HG03095 (cell line): ENCODE data around the gene TBC1D22A.
"Not testable (repeated sequence)": the region's sequence is repeated elsewhere in the genome, so short reads cannot be mapped to it uniquely, and the experiment has no call there.

Experiments
- ATAC-seq: cut with Tn5 transposase; IDR thresholded peaks from one replicate; pipeline ENCODE4 v1.9.1; 2021; ENCODE audit warnings: moderate library complexity; ENCODE audit not compliant: unreplicated experiment

The TBC1D22A gene

DNA sequence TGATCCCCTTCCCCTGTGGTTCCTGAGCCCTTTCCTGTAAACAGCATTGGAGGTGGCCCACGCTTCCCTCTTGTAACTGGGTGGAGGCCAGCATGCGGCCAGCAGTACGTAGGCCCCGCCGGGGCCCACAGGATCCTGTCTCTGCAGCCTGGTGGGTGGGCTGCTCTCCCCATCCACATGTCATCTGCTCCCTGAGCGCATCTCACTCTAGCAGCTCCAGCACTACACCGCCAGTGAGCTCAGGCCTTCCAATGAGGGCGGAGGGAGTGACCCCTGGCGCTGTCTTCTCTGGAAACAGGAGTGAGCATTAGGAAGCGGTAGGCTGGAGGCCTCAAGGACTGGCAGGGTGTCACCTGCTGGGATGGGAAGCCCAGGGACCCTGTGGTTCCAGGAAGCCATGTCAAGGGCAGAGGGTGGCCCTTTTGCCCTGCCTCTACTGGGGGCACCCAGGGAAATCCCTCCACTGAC, 363.9 kb downstream of the TBC1D22A start:
- ATAC-seq, result no peak

DNA sequence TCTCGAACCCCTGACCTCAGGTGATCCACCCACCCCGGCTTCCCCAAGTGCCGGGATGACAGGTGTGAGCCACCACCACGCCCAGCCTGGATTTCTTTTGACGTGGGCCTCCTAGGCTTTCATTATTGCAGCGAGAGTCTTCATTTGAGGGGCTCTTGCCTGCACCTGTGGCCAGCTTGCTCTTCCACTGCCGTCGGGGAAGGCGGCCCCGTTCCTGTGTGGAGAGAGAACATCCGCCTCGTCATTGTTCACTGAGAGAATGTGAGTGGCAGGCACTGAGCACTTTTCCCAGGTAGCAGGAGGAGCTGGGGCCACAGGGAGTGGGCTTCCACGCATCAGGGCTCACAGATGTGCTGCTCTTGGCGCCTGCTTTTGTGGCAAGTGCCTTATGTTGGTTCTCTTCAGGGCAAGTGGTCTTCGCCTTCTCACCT, 365.0 kb downstream of the TBC1D22A start:
- ATAC-seq, result no peak

DNA sequence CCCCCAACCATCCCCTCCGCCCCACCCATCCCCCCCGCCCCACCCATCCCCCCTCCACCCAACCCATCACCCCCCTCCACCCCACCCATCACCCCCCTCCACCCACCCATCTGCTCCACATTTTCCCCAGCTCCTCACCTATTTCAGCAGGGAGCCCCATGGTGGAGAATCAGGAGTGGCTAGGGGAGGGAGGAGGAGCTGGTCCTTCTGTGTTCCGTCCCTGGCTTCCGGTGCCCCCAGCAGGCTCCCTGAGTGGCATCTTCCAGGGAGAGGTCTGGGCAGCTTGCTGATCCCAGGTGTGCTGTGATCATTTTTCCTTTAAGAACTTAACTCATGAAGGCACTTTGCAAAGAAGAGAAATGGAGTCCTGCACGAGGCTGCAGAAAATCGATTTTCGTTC, 365.8 kb downstream of the TBC1D22A start:
- ATAC-seq, result no peak

GRCh38 chr22:47128622-47129215, 366.3 kb downstream of the TBC1D22A start:
- ATAC-seq, result no peak

DNA sequence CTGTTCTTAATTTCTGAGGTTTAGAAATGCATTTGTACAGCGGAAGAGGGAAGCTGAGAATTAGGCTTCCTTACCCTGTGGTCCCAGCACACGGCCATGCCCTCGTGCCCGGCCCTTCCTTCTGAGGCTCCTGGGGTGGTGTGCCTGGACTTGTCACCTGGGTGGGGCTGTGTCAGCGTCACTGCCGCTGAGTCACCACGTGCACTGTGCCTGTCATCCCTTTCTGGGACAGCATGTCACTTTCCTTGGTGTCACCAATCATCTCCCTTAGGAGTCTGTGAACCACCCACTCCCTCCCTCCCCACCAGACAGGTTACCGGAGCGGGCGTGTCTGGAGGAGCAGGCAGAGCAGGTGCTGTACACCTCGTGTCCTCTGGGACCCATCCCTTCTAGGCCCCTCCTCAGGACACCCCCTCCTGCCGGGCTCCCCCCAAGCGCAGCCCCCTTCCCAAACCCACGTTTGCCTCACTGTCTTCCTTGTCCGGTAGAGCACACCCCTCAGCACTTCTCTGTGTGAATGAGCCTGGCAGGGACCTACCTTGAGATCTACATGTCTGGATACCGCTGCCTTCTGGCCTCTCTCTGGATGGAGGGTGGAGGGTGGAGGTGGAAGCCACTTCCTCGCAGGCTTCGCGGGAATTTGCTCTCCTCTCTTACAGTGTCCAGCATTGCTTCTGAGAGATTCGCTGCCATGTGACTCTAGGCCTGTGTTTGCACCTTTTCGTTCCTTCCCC, 367.6 kb downstream of the TBC1D22A start:
- ATAC-seq, result no peak

GRCh38 chr22:47130883-47131631, 368.6 kb downstream of the TBC1D22A start:
- ATAC-seq, result no peak

DNA sequence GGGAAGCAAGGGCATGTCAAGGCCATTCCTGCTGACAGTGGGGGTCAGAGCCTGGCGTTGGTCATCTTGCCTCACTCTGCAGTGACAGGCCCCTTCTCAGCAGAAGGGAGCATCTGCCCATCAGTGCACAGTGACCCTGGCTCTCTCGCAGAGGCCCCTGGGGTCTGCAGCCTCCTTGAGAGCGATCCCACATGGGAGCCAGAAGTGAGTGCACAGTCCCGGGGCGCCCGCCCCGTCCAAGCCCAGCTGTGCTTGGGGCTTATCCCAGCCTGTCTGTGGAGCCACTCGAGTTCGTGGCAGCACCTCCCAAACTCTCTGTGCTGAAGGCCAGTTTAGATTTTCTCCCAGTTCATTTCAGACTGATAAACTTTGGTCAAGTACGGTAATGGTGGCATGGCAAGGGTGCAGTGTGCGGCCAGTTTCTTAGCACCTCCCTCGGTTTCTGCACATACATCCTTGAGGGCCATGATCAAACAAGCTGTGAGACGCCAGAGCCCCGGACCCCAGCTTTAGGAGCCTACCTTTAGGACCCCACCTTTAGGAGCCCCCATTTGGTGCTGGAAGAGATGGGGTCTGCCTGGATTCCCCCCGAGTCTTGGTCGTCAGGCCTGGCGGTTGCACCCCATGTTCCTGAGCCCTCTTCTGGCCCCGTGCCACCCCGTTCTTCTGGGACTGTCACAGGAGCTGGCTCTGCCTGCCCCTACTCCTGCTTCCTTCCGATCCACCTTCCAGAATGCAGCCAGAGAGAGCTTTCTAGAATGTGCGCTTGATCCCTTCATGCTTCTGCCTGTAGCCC, 369.4 kb downstream of the TBC1D22A start:
- no peak for ATAC-seq

GRCh38 chr22:47132428-47132825, 370.0 kb downstream of the TBC1D22A start:
- ATAC-seq, result no peak

- ATAC-seq, result no peak
Observed at GRCh38 chr22:47133061-47133969, 370.9 kb downstream of the TBC1D22A start.

DNA sequence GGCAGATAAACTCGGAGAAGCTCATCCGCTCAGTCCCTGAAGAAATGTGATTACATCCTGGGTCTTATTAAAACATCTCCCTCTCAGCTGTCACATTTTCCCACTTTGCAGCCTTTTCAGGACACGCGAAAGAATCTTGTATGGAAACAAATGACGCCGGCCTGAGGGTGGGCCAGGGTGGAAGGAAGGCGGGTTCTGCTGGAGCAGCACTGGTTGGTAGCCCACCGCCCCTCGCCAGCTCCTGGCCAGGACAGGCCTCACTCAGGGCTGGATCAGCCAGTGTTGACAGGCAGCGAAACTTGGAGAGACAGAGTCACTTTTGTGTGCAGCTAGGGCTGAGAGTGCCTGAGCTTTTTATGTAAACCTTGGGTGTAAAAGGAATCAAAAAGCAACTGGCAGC, 371.8 kb downstream of the TBC1D22A start:
- no peak for ATAC-seq

DNA sequence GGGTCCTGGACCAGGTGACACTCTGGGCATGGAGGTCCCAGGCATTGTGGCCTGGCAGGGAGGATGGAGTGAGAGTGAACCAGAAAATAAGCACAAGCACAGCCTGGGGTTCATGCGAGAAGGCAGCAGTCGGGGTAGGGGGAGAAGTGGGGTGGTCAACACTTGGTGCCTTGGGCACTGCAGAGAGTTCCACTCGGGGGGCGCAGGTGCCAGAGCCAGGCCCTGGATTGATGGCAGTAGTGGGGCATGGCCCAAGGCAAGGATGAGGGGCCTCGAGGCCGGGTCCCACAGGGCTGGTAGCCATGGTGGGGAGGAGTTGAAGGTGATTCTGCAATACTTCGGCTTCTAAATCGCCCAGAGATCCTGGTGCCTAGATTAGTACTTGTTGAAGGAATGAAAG, 372.9 kb downstream of the TBC1D22A start:
- ATAC-seq, result no peak

DNA sequence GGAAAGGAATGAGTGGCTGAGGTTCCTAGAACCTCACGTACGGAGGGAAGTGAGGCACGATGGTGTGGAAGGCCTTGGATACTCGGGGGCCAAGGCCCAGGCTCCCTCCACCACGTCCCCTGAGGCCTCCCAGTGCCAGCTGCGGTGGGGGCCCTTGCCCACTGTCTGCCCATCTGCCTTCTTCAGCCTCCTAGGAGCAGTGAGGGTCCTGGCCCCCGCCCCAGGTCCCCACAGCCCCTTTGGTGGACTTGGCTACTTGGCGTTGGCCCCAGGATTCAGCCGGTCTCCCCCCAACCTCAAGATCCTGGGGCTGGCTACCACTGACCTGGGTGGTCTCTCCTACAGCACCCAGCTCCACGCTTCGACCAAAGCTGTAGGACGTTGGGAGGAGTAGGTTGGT, 373.6 kb downstream of the TBC1D22A start:
- ATAC-seq, result no peak

GRCh38 chr22:47136671-47137070, 374.2 kb downstream of the TBC1D22A start:
- no peak for ATAC-seq

GRCh38 chr22:47139013-47139789, 376.8 kb downstream of the TBC1D22A start:
- ATAC-seq, result no peak

- ATAC-seq, result no peak
Observed at GRCh38 chr22:47139790-47140119, 377.3 kb downstream of the TBC1D22A start.

GRCh38 chr22:47140975-47141374, 378.5 kb downstream of the TBC1D22A start:
- not testable (repeated sequence) for ATAC-seq

GRCh38 chr22:47142427-47143046, 380.1 kb downstream of the TBC1D22A start:
- no peak for ATAC-seq

- ATAC-seq, result no peak
Observed at GRCh38 chr22:47143249-47143938, 380.9 kb downstream of the TBC1D22A start.
